Activated naive CD8-positive, alpha-beta T cell treated with anti-CD3 and anti-CD28 coated beads for 36 hours (primary cell): Measurements from ENCODE around the gene LSM14A. TPM values are rescaled to one million over a fixed set of nuclear protein-coding genes. Genes with fewer than 3 reads are reported as not detected.

ENCODE experiments used
- DNase-seq: peaks from one replicate; pipeline ENCODE4 v3.0.0; 2021
- H3K27ac Mint-ChIP-seq: one replicate; pipeline ENCODE4 v1.8.0; 2022; ENCODE audit warnings: mild to moderate bottlenecking, moderate library complexity, mixed read lengths
- H3K27me3 Mint-ChIP-seq: one replicate; pipeline ENCODE4 v1.8.0; 2022; ENCODE audit warnings: mild to moderate bottlenecking, mixed read lengths
- H3K36me3 Mint-ChIP-seq: one replicate; pipeline ENCODE4 v1.8.0; 2021; ENCODE audit warnings: mild to moderate bottlenecking, mixed read lengths
- H3K4me1 Mint-ChIP-seq: one replicate; pipeline ENCODE4 v1.8.0; 2021; ENCODE audit warnings: mixed read lengths
- H3K4me3 Mint-ChIP-seq: one replicate; pipeline ENCODE4 v1.8.0; 2022; ENCODE audit warnings: mild to moderate bottlenecking, moderate library complexity, mixed read lengths
- H3K9me3 Mint-ChIP-seq: one replicate; pipeline ENCODE4 v1.8.0; 2022; ENCODE audit warnings: mixed read lengths
- total RNA-seq, 2 experiments: library from RNA; stranded (reverse); gene quantifications; one replicate each; pipeline ENCODE4 v1.2.3, GENCODE V29; 2021

Gene LSM14A
- total RNA-seq, 2 experiments from 2014 or later: 102 to 118 TPM

DNA sequence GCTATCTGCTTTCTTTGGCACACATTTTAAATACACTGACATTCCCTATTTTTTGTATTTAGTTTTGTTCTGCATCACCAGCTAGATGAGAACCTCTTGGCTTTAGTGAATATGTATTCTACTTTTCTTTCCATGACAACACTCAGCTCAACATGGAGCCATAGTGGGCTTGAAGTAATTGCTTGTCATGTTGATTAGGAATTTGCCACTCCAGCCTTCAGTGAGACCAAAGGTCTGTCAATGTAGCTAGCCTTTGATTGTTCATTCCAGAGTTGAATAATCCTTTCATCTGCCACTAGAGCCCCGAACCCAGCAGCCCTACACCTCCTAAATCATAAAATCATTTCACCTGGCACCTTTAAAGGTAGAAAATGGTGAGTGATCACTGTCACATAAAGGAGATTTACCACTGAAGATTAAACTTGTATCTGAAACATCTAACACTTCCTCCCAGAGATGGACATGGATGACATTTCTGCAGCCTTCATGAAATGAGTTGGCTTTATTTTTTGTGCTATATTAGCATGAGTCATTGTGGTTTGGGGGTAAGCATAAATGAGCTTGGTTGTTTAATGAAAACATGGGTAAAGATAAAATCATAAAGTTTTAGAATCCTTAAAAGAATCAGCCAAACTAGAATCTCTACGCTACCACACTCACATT lies 52.8 kb downstream of the LSM14A start:
- Mint-ChIP-seq H3K27me3 (no peaks in the 10 kb centered on the region), H3K36me3 (peaks cover 69% of the 10 kb centered on the region), H3K27ac (peak overlapping the region; percentile 64), H3K4me3 (no peak overlapping the region), H3K9me3 (no peaks in the 10 kb centered on the region), H3K4me1 (peaks cover 47% of the 10 kb centered on the region)
- no peak for DNase-seq

GRCh38 chr19:34225659-34226015 lies 53.3 kb downstream of the LSM14A start:
- H3K36me3 Mint-ChIP-seq: peaks cover 65% of the 10 kb centered on the region
- DNase-seq: no peak
- H3K27me3 Mint-ChIP-seq: no peaks in the 10 kb centered on the region
- no peak overlapping the region for H3K4me3 Mint-ChIP-seq
- H3K4me1 Mint-ChIP-seq: peaks cover 43% of the 10 kb centered on the region
- H3K9me3 Mint-ChIP-seq: no peaks in the 10 kb centered on the region
- H3K27ac Mint-ChIP-seq: peak overlapping the region; percentile 64

- H3K27me3 Mint-ChIP-seq: no peaks in the 10 kb centered on the region
- H3K27ac Mint-ChIP-seq: peak overlapping the region; percentile 64
- no peak for DNase-seq
- H3K4me1 Mint-ChIP-seq: peaks cover 41% of the 10 kb centered on the region
- H3K4me3 Mint-ChIP-seq: no peak overlapping the region
- no peaks in the 10 kb centered on the region for H3K9me3 Mint-ChIP-seq
- peaks cover 64% of the 10 kb centered on the region for H3K36me3 Mint-ChIP-seq
Observed at GRCh38 chr19:34226036-34226435, 53.7 kb downstream of the LSM14A start.

DNA sequence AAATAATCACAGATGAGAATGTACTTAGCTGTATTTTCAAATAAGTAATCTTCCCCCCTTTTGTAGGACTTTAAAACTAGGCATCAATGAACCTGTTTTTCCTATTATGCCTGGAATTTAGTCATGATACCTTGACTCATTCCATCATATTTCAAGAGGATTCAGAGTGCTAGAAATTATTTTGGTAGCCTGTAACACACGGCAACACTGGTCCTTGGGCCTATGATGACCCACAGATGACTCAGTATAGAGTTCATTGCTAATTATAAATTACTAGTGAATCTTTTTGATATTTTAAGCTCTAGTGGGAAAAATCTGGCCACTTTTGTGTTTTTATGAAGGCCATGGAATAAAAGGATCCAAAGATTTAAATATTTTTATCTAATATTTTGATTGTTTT lies 56.0 kb downstream of the LSM14A start:
- peaks cover 50% of the 10 kb centered on the region for H3K36me3 Mint-ChIP-seq
- no peaks in the 10 kb centered on the region for H3K9me3 Mint-ChIP-seq
- no peaks in the 10 kb centered on the region for H3K27me3 Mint-ChIP-seq
- H3K27ac Mint-ChIP-seq: no peak overlapping the region
- no peak overlapping the region for H3K4me3 Mint-ChIP-seq
- H3K4me1 Mint-ChIP-seq: peaks cover 52% of the 10 kb centered on the region
- DNase-seq: no peak

- Mint-ChIP-seq H3K9me3 (no peaks in the 10 kb centered on the region), H3K27me3 (no peaks in the 10 kb centered on the region), H3K4me3 (no peak overlapping the region), H3K4me1 (peaks cover 50% of the 10 kb centered on the region), H3K27ac (no peak overlapping the region), H3K36me3 (peaks cover 46% of the 10 kb centered on the region)
- no peak for DNase-seq
Observed at GRCh38 chr19:34228762-34229161, 56.5 kb downstream of the LSM14A start.

GRCh38 chr19:34229721-34230120 lies 57.4 kb downstream of the LSM14A start:
- Mint-ChIP-seq H3K4me1 (peaks cover 44% of the 10 kb centered on the region), H3K36me3 (peaks cover 41% of the 10 kb centered on the region), H3K4me3 (no peak overlapping the region), H3K9me3 (no peaks in the 10 kb centered on the region), H3K27me3 (no peaks in the 10 kb centered on the region), H3K27ac (peak overlapping the region; percentile 44)
- DNase-seq: no peak

DNA sequence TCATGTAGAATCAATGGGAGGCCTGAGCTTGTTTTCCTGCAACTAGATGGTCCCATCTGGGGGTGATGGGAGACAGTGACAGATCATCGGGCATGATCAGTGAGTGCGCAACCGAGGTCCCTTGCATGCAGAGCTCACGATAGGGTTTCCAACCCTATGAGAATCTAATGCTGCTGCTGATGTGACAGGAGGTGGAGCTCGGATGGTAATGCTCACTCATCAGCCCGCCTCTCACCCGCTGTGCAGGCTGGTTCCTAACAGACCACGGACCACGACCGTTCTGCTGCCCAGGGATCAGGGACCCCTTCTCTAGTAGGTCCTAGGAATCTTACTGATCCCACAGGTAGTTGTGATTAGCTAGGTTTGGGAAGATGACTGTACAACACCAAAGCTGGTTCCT lies 58.5 kb downstream of the LSM14A start:
- no peaks in the 10 kb centered on the region for H3K9me3 Mint-ChIP-seq
- no peak overlapping the region for H3K4me3 Mint-ChIP-seq
- H3K36me3 Mint-ChIP-seq: peaks cover 35% of the 10 kb centered on the region
- H3K27me3 Mint-ChIP-seq: no peaks in the 10 kb centered on the region
- DNase-seq: no peak
- H3K4me1 Mint-ChIP-seq: peaks cover 33% of the 10 kb centered on the region
- H3K27ac Mint-ChIP-seq: no peak overlapping the region

DNA sequence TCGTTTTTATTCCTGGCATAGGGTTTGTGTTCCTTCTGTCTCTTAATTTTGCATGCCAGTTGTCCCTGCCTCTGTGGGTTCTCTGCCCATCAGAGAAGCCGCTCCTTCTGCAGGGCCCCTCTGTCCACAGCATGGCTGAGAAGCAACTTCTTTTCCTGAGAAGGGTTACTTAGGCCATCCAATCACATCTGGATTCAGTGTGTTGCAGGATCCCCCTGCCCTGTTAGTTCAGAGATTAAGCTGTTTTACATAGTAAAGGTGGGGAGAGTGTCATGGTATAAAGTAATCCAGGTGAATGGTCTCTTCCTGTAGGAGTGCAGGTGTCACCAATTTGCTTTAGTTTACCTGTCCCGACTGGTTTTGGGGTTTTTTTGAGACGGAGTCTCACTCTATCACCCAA lies 59.1 kb downstream of the LSM14A start:
- Mint-ChIP-seq H3K4me3 (no peak overlapping the region), H3K27me3 (no peaks in the 10 kb centered on the region), H3K9me3 (no peaks in the 10 kb centered on the region), H3K4me1 (peaks cover 28% of the 10 kb centered on the region), H3K27ac (peak overlapping the region; percentile 27), H3K36me3 (peaks cover 30% of the 10 kb centered on the region)
- no peak for DNase-seq

DNA sequence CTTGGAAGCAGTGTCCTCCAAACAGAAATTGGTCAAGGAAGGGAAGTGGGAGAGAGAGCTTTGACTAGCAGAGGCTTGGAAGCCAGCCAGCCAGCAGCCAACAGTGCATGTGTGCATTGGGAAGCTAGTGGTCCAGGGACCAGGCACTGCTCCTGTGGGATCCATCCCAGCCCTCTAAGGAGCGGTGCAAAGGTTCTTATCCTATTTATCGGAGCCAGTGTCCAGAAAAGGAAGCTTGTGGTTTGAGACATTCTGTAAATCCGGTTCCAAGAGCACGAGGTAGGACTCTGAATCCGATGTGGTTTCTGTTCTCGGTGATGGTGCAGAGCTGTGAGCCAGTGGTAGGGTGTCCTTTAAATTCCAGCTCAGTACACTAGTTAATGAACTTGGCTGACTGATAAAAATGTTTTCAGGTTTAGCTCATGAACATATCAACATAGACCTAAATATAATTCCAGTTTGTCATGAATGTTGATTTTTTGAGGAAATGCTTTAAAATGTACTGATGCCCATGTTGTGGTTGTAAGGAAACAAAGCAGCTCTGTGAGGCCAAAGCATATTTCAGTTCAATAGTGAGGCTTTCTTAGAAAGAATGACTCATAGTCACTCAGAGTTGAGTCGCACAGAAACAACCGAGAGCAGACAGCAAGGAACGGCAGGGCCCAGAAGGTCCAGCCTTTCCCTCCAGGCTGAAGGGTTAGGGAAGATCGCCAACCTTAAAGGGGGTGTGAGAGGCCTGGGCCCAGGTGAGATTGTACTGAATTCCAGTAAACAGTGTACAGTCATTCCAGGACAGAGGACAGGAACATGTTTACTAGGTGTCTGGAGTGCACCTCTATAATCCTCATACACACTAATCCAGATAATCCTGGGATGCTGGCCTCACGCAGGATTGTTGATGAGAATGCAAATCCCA lies 60.5 kb downstream of the LSM14A start:
- Mint-ChIP-seq H3K27ac (peak overlapping the region; percentile 86), H3K36me3 (peaks cover 20% of the 10 kb centered on the region), H3K27me3 (no peaks in the 10 kb centered on the region), H3K4me3 (peak overlapping the region; percentile 29), H3K4me1 (peaks cover 19% of the 10 kb centered on the region), H3K9me3 (no peaks in the 10 kb centered on the region)
- DNase-seq: peak; percentile 36

DNA sequence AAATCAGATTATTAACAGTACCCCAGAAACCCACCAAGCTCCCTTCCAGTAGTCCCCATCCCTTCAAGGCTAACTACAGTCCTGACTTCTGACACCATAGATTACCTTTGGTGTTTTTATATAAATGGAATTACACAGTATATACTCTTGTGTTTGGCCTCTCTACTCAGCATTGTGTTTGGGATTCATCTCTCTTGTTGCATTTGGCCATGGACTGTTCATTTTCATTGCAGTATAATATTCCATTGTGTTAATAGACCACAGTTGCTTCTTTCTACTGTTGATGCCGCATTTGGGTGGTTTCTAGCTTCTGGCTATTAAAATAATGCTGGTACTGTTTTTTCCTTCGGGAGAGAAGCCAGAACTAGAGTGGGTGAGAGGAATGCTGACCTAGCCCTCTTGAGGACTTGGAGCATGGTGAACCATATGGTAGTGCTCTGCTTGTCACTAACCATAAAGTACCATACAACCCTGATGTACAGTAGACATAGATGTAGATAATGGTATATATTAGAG lies 63.2 kb downstream of the LSM14A start:
- H3K36me3 Mint-ChIP-seq: peaks cover 8% of the 10 kb centered on the region
- H3K4me1 Mint-ChIP-seq: peaks cover 17% of the 10 kb centered on the region
- H3K4me3 Mint-ChIP-seq: no peak overlapping the region
- DNase-seq: no peak
- H3K27me3 Mint-ChIP-seq: no peaks in the 10 kb centered on the region
- H3K27ac Mint-ChIP-seq: no peak overlapping the region
- no peaks in the 10 kb centered on the region for H3K9me3 Mint-ChIP-seq

- Mint-ChIP-seq H3K27me3 (no peaks in the 10 kb centered on the region), H3K4me3 (no peak overlapping the region), H3K27ac (no peak overlapping the region), H3K36me3 (peaks cover 8% of the 10 kb centered on the region), H3K9me3 (no peaks in the 10 kb centered on the region), H3K4me1 (peaks cover 16% of the 10 kb centered on the region)
- DNase-seq: no peak
Observed at GRCh38 chr19:34236035-34236987, 64.0 kb downstream of the LSM14A start.

GRCh38 chr19:34237283-34237682 lies 65.0 kb downstream of the LSM14A start:
- Mint-ChIP-seq H3K4me1 (peaks cover 11% of the 10 kb centered on the region), H3K36me3 (peaks cover 8% of the 10 kb centered on the region), H3K9me3 (no peaks in the 10 kb centered on the region), H3K4me3 (no peak overlapping the region), H3K27me3 (no peaks in the 10 kb centered on the region), H3K27ac (no peak overlapping the region)
- no peak for DNase-seq

- no peak for DNase-seq
- Mint-ChIP-seq H3K4me1 (peaks cover 4% of the 10 kb centered on the region), H3K9me3 (no peaks in the 10 kb centered on the region), H3K36me3 (peaks cover 8% of the 10 kb centered on the region), H3K27me3 (no peaks in the 10 kb centered on the region), H3K4me3 (no peak overlapping the region), H3K27ac (no peak overlapping the region)
Observed at GRCh38 chr19:34237939-34238338, 65.6 kb downstream of the LSM14A start.

- no peaks in the 10 kb centered on the region for H3K4me1 Mint-ChIP-seq
- H3K36me3 Mint-ChIP-seq: no peaks in the 10 kb centered on the region
- no peak overlapping the region for H3K27ac Mint-ChIP-seq
- H3K4me3 Mint-ChIP-seq: no peak overlapping the region
- DNase-seq: peak; percentile 14
- H3K27me3 Mint-ChIP-seq: no peaks in the 10 kb centered on the region
- no peaks in the 10 kb centered on the region for H3K9me3 Mint-ChIP-seq
Observed at GRCh38 chr19:34241513-34242337, 69.4 kb downstream of the LSM14A start.
